Mesenchymal stem cell (in vitro differentiated cells and primary cell): Measurements from ENCODE around the gene TBCA.

Source experiments
- DNase-seq: peaks from one replicate; pipeline ENCODE4 v3.0.0-alpha.2; 2013
- H2AFZ ChIP-seq: one replicate; pipeline ENCODE4 v1.6.1; 2013; ENCODE audit warnings: low read depth, mild to moderate bottlenecking, control low read depth, inconsistent platforms, low read length, moderate library complexity
- H2AK5ac ChIP-seq: 2 replicates; pipeline ENCODE4 v1.6.1; 2013; ENCODE audit warnings: low read length, moderate library complexity, mild to moderate bottlenecking, inconsistent platforms; ENCODE audit not compliant: severe bottlenecking
- H2BK120ac ChIP-seq: one replicate; pipeline ENCODE4 v1.6.1; 2013; ENCODE audit warnings: low read depth, mild to moderate bottlenecking, inconsistent platforms, low read length, moderate library complexity
- H2BK12ac ChIP-seq, 2 experiments: one replicate each; pipeline ENCODE4 v1.6.1; 2013; ENCODE audit warnings: inconsistent platforms in 2 of 2, low read length in 2 of 2, mild to moderate bottlenecking in 2 of 2, moderate library complexity in 2 of 2, control low read depth in 1 of 2
- H2BK15ac ChIP-seq: one replicate; pipeline ENCODE4 v1.6.1; 2013; ENCODE audit warnings: mild to moderate bottlenecking, low read depth, inconsistent platforms; ENCODE audit not compliant: poor library complexity, severe bottlenecking
- H2BK5ac ChIP-seq: 2 replicates; pipeline ENCODE4 v1.6.1; 2013; ENCODE audit warnings: low read depth, mild to moderate bottlenecking, low read length, control low read depth, inconsistent platforms; ENCODE audit not compliant: poor library complexity, severe bottlenecking
- H3K14ac ChIP-seq, 2 experiments: one replicate each; pipeline ENCODE4 v1.6.1; 2013; ENCODE audit warnings: inconsistent platforms in 2 of 2, low read length in 2 of 2, control low read depth in 1 of 2, mild to moderate bottlenecking in 1 of 2, moderate library complexity in 1 of 2
- H3K18ac ChIP-seq, 2 experiments: one replicate each; pipeline ENCODE4 v1.6.1; 2013; ENCODE audit warnings: inconsistent platforms in 2 of 2, low read length in 2 of 2, control low read depth in 1 of 2, low read depth in 1 of 2, mild to moderate bottlenecking in 1 of 2
- H3K23ac ChIP-seq, 2 experiments: one replicate each; pipeline ENCODE4 v1.6.1; 2013; ENCODE audit warnings: inconsistent platforms in 2 of 2, low read length in 2 of 2, mild to moderate bottlenecking in 2 of 2, moderate library complexity in 2 of 2, control low read depth in 1 of 2
- H3K27ac ChIP-seq: 2 replicates; pipeline ENCODE4 v1.5.1; 2013; ENCODE audit warnings: mild to moderate bottlenecking, moderate library complexity, low read length, control low read depth, inconsistent platforms; ENCODE audit not compliant: poor library complexity, severe bottlenecking
- H3K27me3 ChIP-seq, 2 experiments: 2 replicates each; pipeline versions ENCODE4 v1.6.1 to v1.7.0; 2013; ENCODE audit warnings: low read length in 2 of 2, mild to moderate bottlenecking in 2 of 2, moderate library complexity in 2 of 2, control low read depth in 1 of 2, inconsistent platforms in 1 of 2; ENCODE audit not compliant: control insufficient read depth in 1 of 2, insufficient read depth in 1 of 2
- H3K36me3 ChIP-seq, 2 experiments: 2 replicates each; pipeline versions ENCODE4 v1.6.1 to v1.7.0; 2013; ENCODE audit warnings: low read length in 2 of 2, control low read depth in 1 of 2, inconsistent platforms in 1 of 2, low read depth in 1 of 2, mild to moderate bottlenecking in 1 of 2; ENCODE audit not compliant: insufficient read depth in 2 of 2, control insufficient read depth in 1 of 2
- H3K4ac ChIP-seq, 2 experiments: one replicate each; pipeline ENCODE4 v1.6.1; 2013; ENCODE audit warnings: inconsistent platforms in 2 of 2, low read length in 2 of 2, mild to moderate bottlenecking in 2 of 2, moderate library complexity in 2 of 2, control low read depth in 1 of 2, low read depth in 1 of 2
- H3K4me1 ChIP-seq: 2 replicates; pipeline ENCODE4 v1.6.1; 2013; ENCODE audit warnings: low read depth, low read length, control low read depth; ENCODE audit not compliant: control insufficient read depth, insufficient read depth
- H3K4me2 ChIP-seq: 2 replicates; pipeline ENCODE4 v1.6.1; 2013; ENCODE audit warnings: low read length, mild to moderate bottlenecking, inconsistent platforms; ENCODE audit not compliant: poor library complexity, severe bottlenecking
- H3K4me3 ChIP-seq, 2 experiments: 2 replicates each; pipeline versions ENCODE4 v1.5.1 to v1.7.0; 2013; ENCODE audit warnings: low read length in 2 of 2, mild to moderate bottlenecking in 2 of 2, control low read depth in 1 of 2, low read depth in 1 of 2; ENCODE audit not compliant: insufficient read depth in 1 of 2
- H3K79me1 ChIP-seq: replicated peaks from 2 replicates; pipeline ENCODE4 v1.6.1; 2013; ENCODE audit warnings: mild to moderate bottlenecking, control low read depth, low read length, inconsistent platforms; ENCODE audit not compliant: poor library complexity, severe bottlenecking
- H3K9ac ChIP-seq: 2 replicates; pipeline ENCODE4 v1.7.0; 2013; ENCODE audit warnings: mild to moderate bottlenecking, low read length, moderate library complexity
- H3K9me3 ChIP-seq: 2 replicates; pipeline ENCODE4 v1.7.0; 2013; ENCODE audit warnings: mild to moderate bottlenecking, low read length; ENCODE audit not compliant: control insufficient read depth
- H4K8ac ChIP-seq: one replicate; pipeline ENCODE4 v1.6.1; 2013; ENCODE audit warnings: inconsistent platforms, mild to moderate bottlenecking, low read length, moderate library complexity
- H4K91ac ChIP-seq: one replicate; pipeline ENCODE4 v1.6.1; 2013; ENCODE audit warnings: mild to moderate bottlenecking, low read length, inconsistent platforms
- WGBS: methylation state at CpG from one replicate; pipeline ENCODE4 v1.1.7; 2013; ENCODE audit warnings: mixed read lengths; 5-methylcytosine and 5-hydroxymethylcytosine counted together

The TBCA gene

GRCh38 chr5:77777911-77778310, 1.8 kb upstream of the TBCA start:
- Histone ChIP-seq H4K91ac (no peak overlapping the region), H3K23ac (no peak overlapping the region), H3K36me3 (peaks cover 0 to 11% of the 10 kb centered on the region in 2 experiments), H3K4me3 (no peak overlapping the region), H3K9ac (no peak overlapping the region), H3K27me3 (no peaks in the 10 kb centered on the region), H3K27ac (no peak overlapping the region), H2BK12ac (no peak overlapping the region), H4K8ac (no peak overlapping the region), H2AFZ (no peak overlapping the region), H2AK5ac (no peak overlapping the region), H3K4me1 (peaks cover 2% of the 10 kb centered on the region), H2BK5ac (no peak overlapping the region), H3K4ac (no peak overlapping the region), H2BK120ac (no peak overlapping the region), H3K4me2 (no peak overlapping the region), H2BK15ac (no peak overlapping the region), H3K79me1 (no peaks in the 10 kb centered on the region), H3K18ac (no peak overlapping the region), H3K14ac (no peak overlapping the region), H3K9me3 (no peaks in the 10 kb centered on the region)
- no peak for DNase-seq
- WGBS, result 97% methylated on average over 3 of the region's 3 CpGs

GRCh38 chr5:77777281-77777892, 1.2 kb upstream of the TBCA start:
- Histone ChIP-seq H3K23ac (no peak overlapping the region), H3K4me3 (no peak overlapping the region), H3K4me2 (no peak overlapping the region), H2BK12ac (no peak overlapping the region), H3K27ac (no peak overlapping the region), H4K91ac (no peak overlapping the region), H3K4ac (no peak overlapping the region), H2BK120ac (no peak overlapping the region), H2BK15ac (no peak overlapping the region), H2AK5ac (no peak overlapping the region), H3K4me1 (no peaks in the 10 kb centered on the region), H3K36me3 (peaks cover 0 to 14% of the 10 kb centered on the region in 2 experiments), H3K14ac (no peak overlapping the region), H2AFZ (no peak overlapping the region), H3K9ac (no peak overlapping the region), H3K27me3 (no peaks in the 10 kb centered on the region), H4K8ac (no peak overlapping the region), H2BK5ac (no peak overlapping the region), H3K18ac (no peak overlapping the region), H3K9me3 (no peaks in the 10 kb centered on the region), H3K79me1 (no peaks in the 10 kb centered on the region)
- no peak for DNase-seq
- 82% methylated on average over 8 of the region's 11 CpGs for WGBS

- H2BK12ac ChIP-seq, result no peak overlapping the region
- H4K8ac ChIP-seq, result no peak overlapping the region
- peak overlapping the region in 1 of 2 experiments; percentile 38 for H3K18ac ChIP-seq
- H3K79me1 ChIP-seq, result no peaks in the 10 kb centered on the region
- H2AK5ac ChIP-seq, result no peak overlapping the region
- peak overlapping the region; percentile 35 for H3K27ac ChIP-seq
- H3K36me3 ChIP-seq, result peaks cover 0 to 16% of the 10 kb centered on the region in 2 experiments
- H2BK15ac ChIP-seq, result no peak overlapping the region
- no peaks in the 10 kb centered on the region for H3K4me1 ChIP-seq
- peak overlapping the region; percentile 45 for H2BK120ac ChIP-seq
- no peak overlapping the region for H3K4ac ChIP-seq
- WGBS, result 23% methylated on average over 12 of the region's 14 CpGs
- no peak overlapping the region for H2BK5ac ChIP-seq
- peak overlapping the region; percentile 99 for H3K9ac ChIP-seq
- H4K91ac ChIP-seq, result no peak overlapping the region
- H3K4me2 ChIP-seq, result peak overlapping the region; percentile 82
- H3K27me3 ChIP-seq, result no peaks in the 10 kb centered on the region
- no peak overlapping the region for H3K14ac ChIP-seq
- peak overlapping the region; percentile 74 for H2AFZ ChIP-seq
- no peak for DNase-seq
- no peaks in the 10 kb centered on the region for H3K9me3 ChIP-seq
- no peak overlapping the region for H3K23ac ChIP-seq
- peak overlapping the region; percentile 79 to 87 for H3K4me3 ChIP-seq
Measured at GRCh38 chr5:77776554-77777206, 541 bp upstream of the TBCA start.

- Histone ChIP-seq H4K91ac (no peak overlapping the region), H3K4me1 (no peaks in the 10 kb centered on the region), H2BK12ac (peak overlapping the region in 1 of 2 experiments; percentile 19), H2AK5ac (no peak overlapping the region), H3K9me3 (no peaks in the 10 kb centered on the region), H3K27ac (peak overlapping the region; percentile 70), H3K18ac (peak overlapping the region; percentile 81 to 89), H3K9ac (peak overlapping the region; percentile 99), H3K27me3 (no peaks in the 10 kb centered on the region), H2BK15ac (no peak overlapping the region), H4K8ac (peak overlapping the region; percentile 59), H2BK120ac (peak overlapping the region; percentile 35), H3K14ac (peak overlapping the region in 1 of 2 experiments; percentile 89), H3K79me1 (no peaks in the 10 kb centered on the region), H2BK5ac (peak overlapping the region; percentile 47), H3K4me3 (peak overlapping the region; percentile 79 to 87), H3K4me2 (peak overlapping the region; percentile 96), H3K4ac (peak overlapping the region in 1 of 2 experiments; percentile 87), H2AFZ (peak overlapping the region; percentile 66), H3K23ac (no peak overlapping the region), H3K36me3 (peaks cover 0 to 30% of the 10 kb centered on the region in 2 experiments)
- WGBS, result 3% methylated on average over 11 of the region's 13 CpGs
- peak; percentile 77 for DNase-seq
Measured at GRCh38 chr5:77774981-77775789, 954 bp downstream of the TBCA start.
